Measurements from ENCODE around the gene BPIFA2.

- TF ChIP-seq CTCF (IDR thresholded peaks at IDR 0.05) (no peak), POLR2A (IDR thresholded peaks at IDR 0.05) (no peak)
Measured at GRCh38 chr20:33160681-33161080, 7.3 kb upstream of the BPIFA2 start.

Measured in adrenal gland (tissue), 5 donors.